LNCAP (cell line): Measurements from ENCODE around the gene FSCB.

Source experiments
- CTCF ChIP-seq: fragments of 450-650 bp; IDR thresholded peaks from 2 replicates; pipeline ENCODE4 v1.5.1; 2017; ENCODE audit warnings: mild to moderate bottlenecking

FSCB gene

GRCh38 chr14:44505588-44505987, 1.5 kb downstream of the FSCB start:
- no peak; the same call in 1 of the 2 replicates for TF ChIP-seq CTCF

- no peak for TF ChIP-seq CTCF
These were observed 9.9 kb downstream of the FSCB start for GRCh38 chr14:44497148-44497547.

GRCh38 chr14:44494137-44494536, 12.9 kb downstream of the FSCB start:
- TF ChIP-seq CTCF = no peak

- no peak for TF ChIP-seq CTCF
These were observed 16.1 kb downstream of the FSCB start for GRCh38 chr14:44490966-44491365.

- TF ChIP-seq CTCF = no peak
These were observed 29.1 kb downstream of the FSCB start for GRCh38 chr14:44477953-44478352.

GRCh38 chr14:44468771-44469170, 38.3 kb downstream of the FSCB start:
- TF ChIP-seq CTCF = no peak

- TF ChIP-seq CTCF = no peak
These were observed 43.6 kb downstream of the FSCB start for GRCh38 chr14:44463356-44464004.

GRCh38 chr14:44462381-44462780, 44.7 kb downstream of the FSCB start:
- TF ChIP-seq CTCF = no peak
